Fibroblast of lung (primary cell): ENCODE data around the gene LCORL. TPM values are rescaled to one million over a fixed set of nuclear protein-coding genes. Genes with fewer than 3 reads are reported as not detected.
A peak's percentile ranks its signal among the peaks of the same experiment; 100 is the strongest.

Experiments used
- DNase-seq, 2 donors: peaks; one replicate each; pipeline versions ENCODE4 v3.0.0 to v3.0.0-alpha.2; 2010; ENCODE audit warnings: low read depth in 2 of 2
- H2AFZ ChIP-seq: 2 replicates; pipeline ENCODE4 v1.5.1; 2012; ENCODE audit warnings: low read length, control low read depth, inconsistent platforms
- H3K27ac ChIP-seq: 2 replicates; pipeline ENCODE4 v1.5.1; 2011; ENCODE audit warnings: low read length, control low read depth; ENCODE audit not compliant: insufficient read depth
- H3K27me3 ChIP-seq: 2 replicates; pipeline ENCODE4 v1.5.1; 2011; ENCODE audit warnings: mild to moderate bottlenecking, low read length; ENCODE audit not compliant: control insufficient read depth, insufficient read depth
- H3K36me3 ChIP-seq: 2 replicates; pipeline ENCODE4 v1.5.1; 2011; ENCODE audit warnings: low read length; ENCODE audit not compliant: control insufficient read depth, insufficient read depth
- H3K4me1 ChIP-seq: 2 replicates; pipeline ENCODE4 v1.5.1; 2011; ENCODE audit warnings: low read length; ENCODE audit not compliant: control insufficient read depth, insufficient read depth; ENCODE audit errors: extremely low read depth
- H3K4me2 ChIP-seq: 2 replicates; pipeline ENCODE4 v1.5.1; 2011; ENCODE audit warnings: low read length, control low read depth; ENCODE audit not compliant: insufficient read depth; ENCODE audit errors: extremely low read depth
- H3K4me3 ChIP-seq, 4 experiments: fragments of 200-600 bp in 1 of 4; sonication (generic) in 1 of 4; replicated peaks in 1 of 4; 2 replicates each; pipeline ENCODE4 v1.5.1; 2011 to 2016; ENCODE audit warnings: low read length in 4 of 4, low read depth in 3 of 4, mild to moderate bottlenecking in 3 of 4, control low read depth in 2 of 4, inconsistent platforms in 1 of 4, mixed read lengths in 1 of 4; ENCODE audit not compliant: insufficient read depth in 1 of 4; ENCODE audit errors: control extremely low read depth in 1 of 4
- H3K79me2 ChIP-seq: 2 replicates; pipeline ENCODE4 v1.5.1; 2012; ENCODE audit warnings: mild to moderate bottlenecking, low read length, inconsistent platforms; ENCODE audit not compliant: control insufficient read depth, insufficient read depth
- H3K9ac ChIP-seq: 2 replicates; pipeline ENCODE4 v1.5.1; 2011; ENCODE audit warnings: mild to moderate bottlenecking, low read length, control low read depth; ENCODE audit not compliant: insufficient read depth
- H3K9me3 ChIP-seq: 2 replicates; pipeline ENCODE4 v1.5.1; 2012; ENCODE audit warnings: low read depth, low read length; ENCODE audit not compliant: control insufficient read depth, insufficient read depth
- H4K20me1 ChIP-seq: 2 replicates; pipeline ENCODE4 v1.5.1; 2011; ENCODE audit warnings: low read length; ENCODE audit not compliant: control insufficient read depth, insufficient read depth; ENCODE audit errors: extremely low read depth
- CTCF ChIP-seq, 2 donors: IDR thresholded peaks in 1 of 2; conservative IDR thresholded peaks in 1 of 2; 1 replicate in 1 of 2; 2 replicates in 1 of 2; pipeline ENCODE4 v1.5.1; 2011 to 2012; ENCODE audit warnings: low read length in 2 of 2, control low read depth in 1 of 2, inconsistent platforms in 1 of 2, low read depth in 1 of 2, mild to moderate bottlenecking in 1 of 2
- EZH2 ChIP-seq: IDR thresholded peaks from 2 replicates; pipeline ENCODE4 v1.5.1; 2012; ENCODE audit warnings: low read length, control low read depth, mild to moderate bottlenecking; ENCODE audit errors: missing control alignments
- polyA plus RNA-seq, 2 donors: library from polyadenylated mRNA; depleted of rRNA in 1 of 2; stranded (reverse) in 1 of 2; unstranded in 1 of 2; fragments of >200 nt; gene quantifications; 2 replicates each; pipeline ENCODE4 v1.2.1, GENCODE V29; 2011 to 2012; ENCODE audit warnings: missing spikeins in 1 of 2
- total RNA-seq: library from RNA; depleted of rRNA; stranded (reverse); fragments of >200 nt; gene quantifications from 2 replicates; pipeline ENCODE4 v1.2.1, GENCODE V29; 2014

The LCORL gene
- total and polyA plus RNA-seq, 2 donors (not counting 1 experiment from before 2014, with no cell fraction given), result 8.5 to 13.5 TPM

GRCh38 chr4:17981063-17981462 lies 40.5 kb downstream of the LCORL start:
- Histone ChIP-seq H3K4me3 (no peak overlapping the region), H3K79me2 (no peaks in the 10 kb centered on the region), H3K4me1 (no peaks in the 10 kb centered on the region), H4K20me1 (no peaks in the 10 kb centered on the region), H3K27me3 (no peaks in the 10 kb centered on the region), H3K36me3 (no peaks in the 10 kb centered on the region), H3K4me2 (no peak overlapping the region), H3K9ac (no peak overlapping the region), H3K27ac (no peak overlapping the region), H3K9me3 (no peaks in the 10 kb centered on the region), H2AFZ (no peak overlapping the region)
- peak in 1 of 2 donors; percentile 15 for DNase-seq
- TF ChIP-seq CTCF (conservative IDR thresholded peaks at IDR 0.05 in 1 of 2, IDR thresholded peaks at IDR 0.05 in 1 of 2; ENCODE audit: low read depth in 1 of 2, low read length in 2 of 2) (no peak), EZH2 (no peak)

GRCh38 chr4:17968721-17969120 lies 52.8 kb downstream of the LCORL start:
- no peak overlapping the region for H3K27ac ChIP-seq
- no peaks in the 10 kb centered on the region for H3K27me3 ChIP-seq
- H4K20me1 ChIP-seq, result no peaks in the 10 kb centered on the region
- H3K4me2 ChIP-seq, result no peak overlapping the region
- no peak overlapping the region for H2AFZ ChIP-seq
- DNase-seq, result no peak
- no peaks in the 10 kb centered on the region for H3K36me3 ChIP-seq
- no peak overlapping the region for H3K9ac ChIP-seq
- H3K4me3 ChIP-seq, result no peak overlapping the region
- TF ChIP-seq CTCF (conservative IDR thresholded peaks at IDR 0.05 in 1 of 2, IDR thresholded peaks at IDR 0.05 in 1 of 2; ENCODE audit: low read depth in 1 of 2, low read length in 2 of 2) (no peak), EZH2 (no peak)
- H3K4me1 ChIP-seq, result no peaks in the 10 kb centered on the region
- H3K79me2 ChIP-seq, result peaks cover 3% of the 10 kb centered on the region
- H3K9me3 ChIP-seq, result no peaks in the 10 kb centered on the region

- peaks cover 3% of the 10 kb centered on the region for H3K79me2 ChIP-seq
These were observed 54.5 kb downstream of the LCORL start for GRCh38 chr4:17967078-17967477.

More at GRCh38 chr4:17967078-17967477, 54.5 kb downstream of the LCORL start:
- Histone ChIP-seq H3K9ac (no peak overlapping the region), H3K36me3 (no peaks in the 10 kb centered on the region), H3K9me3 (no peaks in the 10 kb centered on the region), H3K27me3 (no peaks in the 10 kb centered on the region), H3K4me2 (no peak overlapping the region), H3K4me1 (no peaks in the 10 kb centered on the region), H2AFZ (no peak overlapping the region), H3K4me3 (no peak overlapping the region), H4K20me1 (no peaks in the 10 kb centered on the region), H3K27ac (no peak overlapping the region)
- TF ChIP-seq CTCF (conservative IDR thresholded peaks at IDR 0.05 in 1 of 2, IDR thresholded peaks at IDR 0.05 in 1 of 2; ENCODE audit: low read depth in 1 of 2, low read length in 2 of 2) (no peak), EZH2 (no peak)
- DNase-seq, result no peak
